GM21390 (cell line): ENCODE results near the gene CTSL.
"Not testable (repeated sequence)": the region's sequence is repeated elsewhere in the genome, so short reads cannot be mapped to it uniquely, and the experiment has no call there.

ENCODE experiments used
- ATAC-seq: cut with Tn5 transposase; IDR thresholded peaks from one replicate; pipeline ENCODE4 v1.9.1; 2021; ENCODE audit not compliant: unreplicated experiment

The CTSL gene

GRCh38 chr9:87751868-87752267, 25.9 kb downstream of the CTSL start:
- ATAC-seq, result no peak

- no peak for ATAC-seq
These were observed 27.4 kb downstream of the CTSL start for GRCh38 chr9:87753313-87753712.

GRCh38 chr9:87758330-87758729, 32.4 kb downstream of the CTSL start:
- not testable (repeated sequence) for ATAC-seq

GRCh38 chr9:87759980-87760379, 34.1 kb downstream of the CTSL start:
- ATAC-seq, result not testable (repeated sequence)

GRCh38 chr9:87760529-87760928, 34.6 kb downstream of the CTSL start:
- ATAC-seq, result no peak

- ATAC-seq, result no peak
These were observed 37.4 kb downstream of the CTSL start for GRCh38 chr9:87763286-87763685.

GRCh38 chr9:87765521-87765920, 39.6 kb downstream of the CTSL start:
- no peak for ATAC-seq

- no peak for ATAC-seq
These were observed 40.8 kb downstream of the CTSL start for GRCh38 chr9:87766697-87767096.

GRCh38 chr9:87770616-87771315, 44.8 kb downstream of the CTSL start:
- ATAC-seq, result no peak

GRCh38 chr9:87771316-87772006, 45.5 kb downstream of the CTSL start:
- no peak for ATAC-seq

- no peak for ATAC-seq
These were observed 50.8 kb downstream of the CTSL start for GRCh38 chr9:87776481-87777379.

- no peak for ATAC-seq
These were observed 53.1 kb downstream of the CTSL start for GRCh38 chr9:87778996-87779395.
